GM21786 (cell line): ENCODE data around the gene SIRPA.

Source experiments
- ATAC-seq: cut with Tn5 transposase; IDR thresholded peaks from one replicate; pipeline ENCODE4 v1.9.1; 2021; ENCODE audit not compliant: unreplicated experiment

SIRPA gene

DNA sequence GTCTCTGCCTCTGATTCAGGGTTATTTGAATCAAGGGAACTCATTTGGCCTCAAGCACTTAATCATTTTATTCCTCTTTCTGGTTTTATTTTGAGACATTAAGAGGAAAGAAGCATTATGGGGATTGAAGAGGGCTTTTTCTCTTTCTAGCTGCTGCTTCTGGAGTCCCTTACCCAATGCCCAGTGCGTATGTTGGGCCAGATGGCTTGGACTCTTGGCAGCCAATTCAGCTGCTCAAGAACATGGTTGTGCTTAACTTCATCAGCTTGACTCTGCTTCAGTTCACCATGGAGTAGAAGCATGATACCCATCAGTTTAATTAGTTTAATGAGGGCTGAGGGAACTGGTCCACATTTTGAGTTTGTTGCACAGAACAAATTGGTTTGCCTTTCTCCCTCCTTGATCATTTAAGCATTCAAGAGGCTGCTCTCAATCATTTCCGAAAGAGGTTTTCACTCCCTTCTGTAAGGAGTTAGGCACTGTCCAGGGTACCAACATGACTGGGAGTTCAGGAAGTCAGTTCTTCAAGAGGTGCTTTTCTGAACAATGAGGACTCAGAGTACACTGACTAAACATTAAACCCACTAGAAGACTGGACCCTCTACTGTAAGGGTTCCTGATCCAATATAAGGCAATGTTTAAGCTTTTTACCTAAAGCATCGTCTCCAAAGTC lies 84.0 kb downstream of the SIRPA start:
- no peak for ATAC-seq

DNA sequence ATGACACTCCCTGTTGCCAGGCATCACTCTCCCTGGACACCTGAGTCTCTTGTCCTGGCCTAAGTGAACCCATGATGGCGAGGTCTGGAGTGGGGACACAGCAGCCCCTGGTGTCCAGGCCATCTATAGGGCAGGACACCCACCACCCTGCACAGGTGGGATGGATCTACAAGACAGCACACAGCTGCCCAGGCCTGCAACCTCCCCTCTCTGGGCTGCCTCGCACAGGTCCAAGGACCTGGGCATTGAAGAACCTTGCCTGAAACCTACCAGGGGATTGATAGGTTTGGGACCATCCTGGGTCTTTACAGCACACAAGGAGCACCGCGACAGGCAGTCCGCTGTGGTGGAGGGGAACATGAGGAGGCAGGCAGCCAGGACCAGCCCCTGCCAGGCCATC lies 87.5 kb downstream of the SIRPA start:
- ATAC-seq = no peak

DNA sequence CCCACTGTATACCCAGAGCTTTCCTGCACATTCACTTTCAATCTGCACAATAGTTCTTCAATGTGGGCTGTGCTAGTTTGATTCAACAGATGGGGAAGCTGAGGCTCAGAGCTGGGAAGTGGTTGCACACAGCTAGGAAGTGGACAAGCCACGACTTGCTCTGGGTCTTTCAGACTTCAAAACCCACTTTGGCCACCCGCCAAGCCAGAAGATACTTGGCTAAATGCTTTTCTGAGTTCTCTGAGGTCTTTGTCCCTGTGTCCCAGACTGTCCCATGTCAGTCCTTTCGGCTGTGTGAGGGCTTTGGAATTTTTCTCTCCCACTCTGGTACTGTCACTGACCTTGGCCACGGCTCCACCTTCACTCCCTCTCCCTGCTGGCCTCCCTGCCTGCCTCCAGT lies 88.1 kb downstream of the SIRPA start:
- no peak for ATAC-seq

DNA sequence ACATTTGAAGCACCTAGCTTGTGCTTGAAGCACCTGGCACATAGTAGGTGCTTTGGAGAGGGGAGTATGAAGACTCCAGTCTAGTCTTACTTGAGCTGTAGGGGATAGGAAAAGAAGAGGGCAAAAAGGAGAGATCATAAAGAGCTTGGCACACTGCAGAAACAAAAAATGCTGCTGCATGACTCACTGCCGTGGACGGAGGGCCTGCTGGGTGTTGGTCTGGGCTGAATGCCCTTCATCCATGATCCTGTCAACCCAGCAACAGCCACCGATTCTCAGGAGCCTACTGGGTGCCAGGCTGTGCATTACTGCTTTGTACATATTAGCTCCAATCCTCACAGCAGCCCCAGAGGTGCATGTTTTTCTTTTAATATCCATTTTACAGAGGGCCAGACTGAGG lies 92.6 kb downstream of the SIRPA start:
- ATAC-seq = no peak
